IMR-90 (cell line): ENCODE data around the gene SHISA8. TPM values are rescaled to one million over a fixed set of nuclear protein-coding genes. Genes with fewer than 3 reads are reported as not detected.

ENCODE experiments used
- ATAC-seq: fragments of 200-7000 bp; cut with Tn5 transposase; 2 replicates; pipeline ENCODE4 v1.9.1; 2020; ENCODE audit warnings: low read depth, mild to moderate bottlenecking, moderate library complexity
- BruUV-seq: library from RNA; stranded (reverse); fragments of 400-500 nt; replicated peaks from 2 replicates; lab custom pipeline; 2021; lab: Mats Ljungman, UMichigan
- CTCF ChIA-PET: fragments of 300-600 bp; formaldehyde crosslinking; extraction: SDS; loops from one replicate; lab custom pipeline; 2021; ENCODE audit warnings: antibody characterized with exemption; lab: Yijun Ruan, JAX
- POLR2A ChIA-PET: fragments of 300-600 bp; sonication (Branson Sonifier 250); formaldehyde crosslinking; loops from one replicate; lab custom pipeline; 2022; ENCODE audit warnings: antibody characterized with exemption; ENCODE audit not compliant: unreplicated experiment; lab: Charles Lee
- DNase-seq: peaks from one replicate; pipeline ENCODE4 v3.0.0; 2013
- H2AFZ ChIP-seq: replicated peaks from 2 replicates; pipeline ENCODE3; 2013; ENCODE audit warnings: low read length, mild to moderate bottlenecking; ENCODE audit not compliant: poor library complexity
- H2AK5ac ChIP-seq: 2 replicates; pipeline ENCODE4 v1.6.1; 2013; ENCODE audit warnings: low read depth, low read length, inconsistent platforms
- H2AK9ac ChIP-seq: replicated peaks from 2 replicates; pipeline ENCODE3; 2013; ENCODE audit warnings: mild to moderate bottlenecking, low read depth, low read length, moderate library complexity; ENCODE audit not compliant: poor library complexity
- H2BK120ac ChIP-seq: 2 replicates; pipeline ENCODE4 v1.6.1; 2013; ENCODE audit warnings: low read depth, low read length, inconsistent platforms
- H2BK15ac ChIP-seq: 3 replicates; pipeline ENCODE4 v1.6.1; 2013; ENCODE audit warnings: low read depth, low read length, inconsistent platforms
- H2BK20ac ChIP-seq: 2 replicates; pipeline ENCODE4 v1.6.1; 2013; ENCODE audit warnings: low read depth, mild to moderate bottlenecking, inconsistent platforms, low read length, moderate library complexity
- H2BK5ac ChIP-seq: 2 replicates; pipeline ENCODE4 v1.6.1; 2013; ENCODE audit warnings: mild to moderate bottlenecking, low read depth, low read length, inconsistent platforms; ENCODE audit not compliant: poor library complexity, severe bottlenecking
- H3K14ac ChIP-seq: replicated peaks from 2 replicates; pipeline ENCODE4 v1.6.1; 2013; ENCODE audit warnings: low read depth, low read length, inconsistent platforms
- H3K18ac ChIP-seq: 2 replicates; pipeline ENCODE4 v1.6.1; 2013; ENCODE audit warnings: low read depth, low read length, control low read depth
- H3K23ac ChIP-seq: 2 replicates; pipeline ENCODE4 v1.6.1; 2013; ENCODE audit warnings: low read depth, low read length, inconsistent platforms
- H3K27ac ChIP-seq: 2 replicates; pipeline ENCODE4 v1.5.1; 2013; ENCODE audit warnings: mild to moderate bottlenecking, control low read depth, low read length; ENCODE audit not compliant: insufficient read depth
- H3K27me3 ChIP-seq: 2 replicates; pipeline ENCODE4 v1.6.1; 2013; ENCODE audit warnings: low read length; ENCODE audit not compliant: control insufficient read depth, insufficient read depth
- H3K36me3 ChIP-seq: 2 replicates; pipeline ENCODE4 v1.6.1; 2013; ENCODE audit warnings: low read length, mixed read lengths; ENCODE audit not compliant: control insufficient read depth, insufficient read depth
- H3K4ac ChIP-seq: 2 replicates; pipeline ENCODE4 v1.6.1; 2013; ENCODE audit warnings: low read depth, low read length, inconsistent platforms
- H3K4me1 ChIP-seq: 2 replicates; pipeline ENCODE4 v1.6.1; 2013; ENCODE audit warnings: low read length, mixed read lengths; ENCODE audit not compliant: control insufficient read depth, insufficient read depth
- H3K4me2 ChIP-seq: 2 replicates; pipeline ENCODE4 v1.6.1; 2013; ENCODE audit warnings: low read depth, mild to moderate bottlenecking, control low read depth, low read length, moderate library complexity
- H3K4me3 ChIP-seq: 2 replicates; pipeline ENCODE4 v1.5.1; 2013; ENCODE audit warnings: low read depth, mild to moderate bottlenecking, control low read depth, low read length, moderate library complexity; ENCODE audit not compliant: insufficient read depth
- H3K56ac ChIP-seq: 2 replicates; pipeline ENCODE4 v1.6.1; 2013; ENCODE audit warnings: low read length, inconsistent platforms; ENCODE audit not compliant: insufficient read depth; ENCODE audit errors: extremely low read depth
- H3K79me1 ChIP-seq, 2 experiments: 2 replicates each; pipeline ENCODE4 v1.6.1; 2013; ENCODE audit warnings: low read length in 2 of 2, inconsistent platforms in 1 of 2, low read depth in 1 of 2
- H3K9ac ChIP-seq: 2 replicates; pipeline ENCODE4 v1.6.1; 2013; ENCODE audit warnings: low read depth, low read length, control low read depth
- H3K9me1 ChIP-seq: 2 replicates; pipeline ENCODE4 v1.6.1; 2013; ENCODE audit warnings: low read length, inconsistent platforms; ENCODE audit not compliant: insufficient read depth
- H3K9me3 ChIP-seq: 2 replicates; pipeline ENCODE4 v1.6.1; 2013; ENCODE audit warnings: low read length; ENCODE audit not compliant: control insufficient read depth, insufficient read depth
- H4K20me1 ChIP-seq: 2 replicates; pipeline ENCODE4 v1.6.1; 2013; ENCODE audit warnings: low read length, inconsistent platforms; ENCODE audit not compliant: insufficient read depth
- H4K5ac ChIP-seq: 2 replicates; pipeline ENCODE4 v1.6.1; 2013; ENCODE audit warnings: mild to moderate bottlenecking, low read depth, low read length, control low read depth
- H4K8ac ChIP-seq, 2 experiments: 2 replicates each; pipeline ENCODE4 v1.6.1; 2013; ENCODE audit warnings: low read depth in 2 of 2, low read length in 2 of 2, control low read depth in 1 of 2, inconsistent platforms in 1 of 2
- H4K91ac ChIP-seq: 2 replicates; pipeline ENCODE4 v1.6.1; 2013; ENCODE audit warnings: low read depth, low read length, inconsistent platforms; ENCODE audit not compliant: insufficient read depth
- MAFK ChIP-seq: IDR thresholded peaks from 2 replicates; pipeline ENCODE4 v1.6.1; 2012; ENCODE audit warnings: low read depth, low read length, improper control_type of control experiment
- POLR2A ChIP-seq: IDR thresholded peaks from 2 replicates; pipeline ENCODE4 v1.6.1; 2012; ENCODE audit warnings: mild to moderate bottlenecking, low read depth, low read length
- SMC3 ChIP-seq: fragments of 150-350 bp; IDR thresholded peaks from 2 replicates; pipeline ENCODE4 v1.6.1; 2016; ENCODE audit warnings: low read depth, mild to moderate bottlenecking, antibody characterized with exemption, low read length, moderate library complexity
- WGBS, 2 experiments: methylation state at CpG; one replicate each; pipeline versions ENCODE4 v1.1.5 to v1.1.7; 2013; ENCODE audit warnings: missing lambda C conversion rate in 2 of 2; ENCODE audit not compliant: insufficient read length in 1 of 2; ENCODE audit errors: extremely low coverage in 2 of 2; 5-methylcytosine and 5-hydroxymethylcytosine counted together
- dilution Hi-C: fragments of 300-500 bp; cut with HindIII; formaldehyde crosslinking; loops from one replicate; pipeline ENCODE4 v1.14.3; 2018; ENCODE audit warnings: low sequenced_read_pairs; ENCODE audit not compliant: unreplicated experiment
- in situ Hi-C: fragments of 300-500 bp; cut with MboI; formaldehyde crosslinking; loops from 3 replicates; pipeline ENCODE4 v1.14.3; 2019; ENCODE audit warnings: low sequenced_read_pairs, inconsistent platforms, mixed read lengths
- intact Hi-C: fragments of 100-400 bp; cut with micrococcal nuclease; formaldehyde crosslinking; loops from 2 replicates; pipeline ENCODE4 v1.10.0; 2022
- polyA plus RNA-seq, 3 experiments: library from polyadenylated mRNA; depleted of rRNA; stranded (reverse); fragments of >200 nt; gene quantifications; 2 replicates each; pipeline ENCODE4 v1.2.3, GENCODE V29; 2012; ENCODE audit warnings: low replicate concordance in 1 of 3
- total RNA-seq: library from RNA; depleted of rRNA; stranded (reverse); fragments of >200 nt; gene quantifications from 2 replicates; pipeline ENCODE4 v1.2.3, GENCODE V29; 2012

Gene SHISA8
- total and polyA plus RNA-seq, 2 of the 4 experiments (the other 2 are of a cell fraction): not detected

DNA sequence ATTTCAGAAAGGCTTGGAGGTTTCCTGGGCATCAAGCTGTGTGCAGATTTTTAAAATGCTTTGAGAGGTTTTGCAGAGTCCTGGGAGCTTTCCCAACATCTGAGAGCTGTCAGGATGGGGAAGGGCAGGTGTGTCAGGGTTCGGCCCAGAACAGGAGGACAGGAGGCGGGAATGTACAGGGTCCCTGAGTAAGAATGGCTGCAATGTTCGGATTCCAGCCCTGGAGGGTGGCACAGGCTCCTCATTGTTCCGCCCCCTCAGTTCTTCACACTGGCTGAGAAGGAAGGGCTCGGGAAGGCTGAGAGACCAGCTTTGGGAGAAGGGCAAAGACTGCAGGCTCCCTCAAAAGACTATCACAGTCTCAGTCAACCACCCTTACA, 49.2 kb upstream of the SHISA8 start:
- no peak overlapping the region for H2BK15ac ChIP-seq
- H3K4me3 ChIP-seq: no peak overlapping the region
- POLR2A ChIA-PET: no interaction called here
- H4K91ac ChIP-seq: no peak overlapping the region
- no peak overlapping the region for H3K9ac ChIP-seq
- no peak overlapping the region for H2AK5ac ChIP-seq
- CTCF ChIA-PET: no interaction called here
- in situ Hi-C loops (no loop called here), intact Hi-C loops (no loop called here), dilution Hi-C loops (no loop called here)
- H4K5ac ChIP-seq: no peak overlapping the region
- DNase-seq (no peak), ATAC-seq (no peak)
- H3K27me3 ChIP-seq: peaks cover 8% of the 10 kb centered on the region; the same call in 1 of the 2 replicates
- H2BK20ac ChIP-seq: no peak overlapping the region
- no CpG with 5 or more reads among the region's 5 CpGs for WGBS, 2 experiments
- no peak overlapping the region for H2BK120ac ChIP-seq
- H3K9me1 ChIP-seq: no peaks in the 10 kb centered on the region
- no peaks in the 10 kb centered on the region for H4K20me1 ChIP-seq
- no TSS peak for BruUV-seq
- H4K8ac ChIP-seq: no peak overlapping the region
- no peak overlapping the region for H2BK5ac ChIP-seq
- TF ChIP-seq POLR2A (no peak), SMC3 (no peak), MAFK (no peak)
- H3K23ac ChIP-seq: no peak overlapping the region
- H3K4me1 ChIP-seq: no peaks in the 10 kb centered on the region; the same call in 1 of the 2 replicates
- H3K18ac ChIP-seq: no peak overlapping the region
- no peak overlapping the region for H3K56ac ChIP-seq
- H3K27ac ChIP-seq: no peak overlapping the region
- no peak overlapping the region for H2AFZ ChIP-seq
- H3K4ac ChIP-seq: no peak overlapping the region
- H3K4me2 ChIP-seq: no peak overlapping the region
- H3K36me3 ChIP-seq: no peaks in the 10 kb centered on the region
- no peak overlapping the region for H3K14ac ChIP-seq
- no peaks in the 10 kb centered on the region for H3K9me3 ChIP-seq
- H3K79me1 ChIP-seq: no peaks in the 10 kb centered on the region
- H2AK9ac ChIP-seq: no peak overlapping the region
